Inflammatory macrophage treated with lipopolysaccharide for 1 hour (primary cell): ENCODE data around the gene NPEPL1.
A peak's percentile ranks its signal among the peaks of the same experiment; 100 is the strongest.
"Not testable (repeated sequence)": the region's sequence is repeated elsewhere in the genome, so short reads cannot be mapped to it uniquely, and the experiment has no call there.

ENCODE experiments used
- DNase-seq, 2 donors: peaks; one replicate each; pipeline ENCODE4 v3.0.0-alpha.2; 2020 to 2022

NPEPL1 gene

DNA sequence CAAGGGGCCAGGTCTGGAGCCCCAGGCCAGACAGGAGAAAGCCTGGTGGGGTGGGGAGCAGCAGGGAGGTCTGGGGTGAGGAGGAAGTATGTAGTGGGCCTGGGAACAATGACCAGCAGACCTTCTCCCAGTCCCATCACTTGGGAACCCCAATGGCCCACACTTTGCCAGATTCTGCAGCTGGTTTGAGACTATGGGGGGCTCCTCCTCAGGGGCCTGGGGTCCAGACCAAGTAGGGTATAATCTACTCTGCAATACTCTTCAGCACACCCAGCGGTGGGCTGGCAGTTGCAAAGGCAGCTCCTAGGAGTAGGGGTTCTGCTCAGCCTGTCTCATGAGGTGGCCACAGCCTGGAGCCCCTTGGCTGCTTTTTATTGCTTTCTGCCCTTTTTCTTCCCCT lies 52.8 kb downstream of the NPEPL1 start:
- no peak for DNase-seq

DNA sequence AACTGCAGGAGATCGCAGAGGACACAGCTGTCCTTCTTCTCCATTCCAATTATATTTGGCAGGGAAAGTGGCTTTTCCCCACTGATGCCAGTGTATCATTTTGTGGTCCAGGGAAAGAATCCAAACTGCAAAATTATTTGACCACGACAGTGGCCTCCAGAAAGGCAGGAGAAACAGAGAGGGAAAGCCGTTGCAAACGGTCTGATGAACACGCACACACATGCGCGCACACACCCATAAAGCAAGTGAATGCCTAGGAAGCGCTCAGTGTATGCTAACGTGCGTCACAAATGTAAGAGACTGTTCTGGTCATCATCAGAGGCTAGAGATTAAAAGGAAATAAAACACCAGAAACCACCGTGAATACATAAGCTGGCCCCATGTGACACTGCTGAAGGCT lies 54.0 kb downstream of the NPEPL1 start:
- no peak for DNase-seq

DNA sequence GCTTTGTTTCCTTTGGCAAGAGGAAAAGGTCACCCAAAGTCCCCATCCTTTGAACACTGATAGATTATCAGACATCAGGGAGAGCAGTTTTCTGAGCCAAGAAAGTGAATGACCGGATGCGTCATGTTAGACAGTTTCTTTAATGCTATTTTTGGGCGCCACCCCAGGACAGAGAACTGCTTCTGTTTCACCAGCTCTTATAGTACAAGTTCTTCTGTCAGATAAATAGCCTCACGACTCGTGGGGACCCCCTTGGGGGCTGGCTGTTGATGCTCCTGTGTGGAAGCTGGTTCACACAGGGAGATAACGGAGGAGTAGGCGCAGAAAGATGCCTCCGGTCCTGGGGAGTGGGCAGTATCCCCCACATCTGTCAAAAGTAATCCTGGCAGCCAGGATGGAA lies 54.6 kb downstream of the NPEPL1 start:
- no peak for DNase-seq

DNA sequence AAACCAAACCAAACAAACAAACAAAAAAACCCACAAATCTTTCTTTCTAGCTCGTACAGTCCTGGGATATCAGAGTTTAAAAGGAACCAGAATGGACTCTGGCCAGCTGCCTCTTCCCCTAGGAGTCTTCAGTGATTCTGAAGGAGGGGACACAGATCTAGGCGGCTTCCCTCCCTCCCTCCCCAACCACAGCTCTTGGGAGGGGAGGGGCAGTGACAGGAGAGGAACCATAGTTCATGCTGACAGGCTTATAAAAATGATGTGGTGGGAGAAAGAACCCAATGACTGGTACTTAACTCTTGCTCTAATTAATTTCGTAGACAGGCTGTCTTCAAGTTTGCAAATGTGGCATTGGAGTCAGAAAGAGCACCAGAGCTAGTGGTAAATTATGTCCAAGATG lies 56.0 kb downstream of the NPEPL1 start:
- DNase-seq, result no peak

DNA sequence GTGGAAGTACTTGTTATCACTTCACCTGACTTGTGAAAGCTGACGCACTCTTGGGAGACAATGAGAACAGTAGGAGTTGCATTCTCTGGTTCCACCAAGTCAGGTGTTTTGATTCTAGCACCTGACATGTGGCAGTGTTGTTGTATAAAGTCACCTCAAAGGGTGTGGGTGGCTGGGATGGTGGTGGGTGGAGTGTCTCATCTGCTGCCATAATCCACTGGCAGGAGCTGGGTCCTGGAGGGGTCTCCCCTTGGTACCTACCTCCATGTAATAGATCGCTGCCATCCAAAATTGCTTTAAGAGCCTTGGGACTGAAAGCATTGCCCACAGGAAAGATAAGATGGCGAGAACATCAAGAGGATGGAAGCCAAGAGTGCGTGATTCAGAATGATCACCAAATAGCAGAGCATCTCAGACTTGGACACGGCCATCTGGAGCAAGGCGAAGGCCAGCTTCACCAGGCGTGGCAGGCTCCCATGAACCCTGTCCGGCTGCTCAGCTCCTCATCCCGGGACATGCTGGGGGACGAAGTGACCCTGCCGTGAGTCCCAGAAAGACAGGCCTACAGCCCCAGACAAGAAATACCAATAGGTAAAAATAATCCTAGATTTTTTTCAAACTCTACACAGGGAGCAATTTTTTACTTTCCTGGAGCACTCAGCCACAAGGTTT lies 56.6 kb downstream of the NPEPL1 start:
- DNase-seq, result no peak

DNA sequence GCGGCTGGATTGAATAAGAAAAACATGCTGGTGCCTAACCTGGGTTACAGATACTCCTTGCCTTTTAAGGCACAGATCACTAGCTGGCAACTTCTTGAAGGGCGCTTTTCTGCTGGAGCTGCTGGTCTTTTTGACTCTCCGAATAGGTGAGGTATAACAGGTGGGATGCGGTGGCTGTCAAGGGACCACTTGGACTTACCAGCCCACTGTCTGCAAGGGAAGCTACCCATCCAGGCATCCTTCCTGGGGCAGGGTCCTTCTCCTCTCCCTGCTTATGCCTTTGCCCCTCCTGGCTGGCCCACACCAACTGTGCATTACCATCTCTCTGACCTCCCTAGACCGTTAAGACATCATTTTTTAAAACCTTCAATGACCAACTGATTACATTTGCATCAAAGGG lies 57.4 kb downstream of the NPEPL1 start:
- DNase-seq, result no peak

DNA sequence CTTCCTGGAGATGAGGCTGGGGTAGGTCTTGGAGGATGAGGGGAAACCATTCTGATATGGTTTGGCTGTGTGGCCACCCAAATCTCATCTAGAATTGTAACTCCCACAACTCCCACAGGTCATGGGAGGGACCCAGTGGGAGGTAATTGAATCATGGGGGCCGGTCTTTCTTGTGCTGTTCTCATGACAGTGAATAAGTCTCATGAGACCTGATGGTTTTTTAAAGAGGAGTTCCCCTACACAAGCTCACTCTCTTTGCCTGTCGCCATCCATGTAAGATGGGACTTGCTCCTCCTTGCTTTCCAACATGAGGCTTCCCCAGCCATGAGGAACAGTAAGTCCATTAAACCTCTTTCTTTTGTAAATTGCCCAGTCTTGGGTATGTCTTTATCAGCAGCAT lies 58.1 kb downstream of the NPEPL1 start:
- peak; percentile 17 to 70 for DNase-seq

DNA sequence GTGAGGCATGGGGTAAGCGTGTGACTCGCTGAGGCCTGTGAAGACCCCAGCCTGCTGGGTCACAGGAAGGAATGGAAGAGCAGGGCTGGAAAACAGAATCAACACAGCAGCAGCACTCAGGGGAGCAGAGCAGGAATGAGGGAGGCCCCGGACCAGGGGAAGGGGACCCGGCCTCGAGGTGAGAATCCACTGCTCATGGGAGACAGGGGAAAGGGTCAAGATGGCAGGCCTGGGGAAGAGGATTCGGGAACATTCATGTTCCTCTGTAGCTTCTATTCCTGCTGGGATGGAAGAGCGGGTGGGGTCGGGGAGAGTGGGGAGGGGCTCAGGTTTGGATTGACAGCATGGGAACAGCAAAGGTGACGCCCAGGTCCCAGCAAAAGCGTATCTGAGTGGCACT lies 59.4 kb downstream of the NPEPL1 start:
- DNase-seq, result no peak

DNA sequence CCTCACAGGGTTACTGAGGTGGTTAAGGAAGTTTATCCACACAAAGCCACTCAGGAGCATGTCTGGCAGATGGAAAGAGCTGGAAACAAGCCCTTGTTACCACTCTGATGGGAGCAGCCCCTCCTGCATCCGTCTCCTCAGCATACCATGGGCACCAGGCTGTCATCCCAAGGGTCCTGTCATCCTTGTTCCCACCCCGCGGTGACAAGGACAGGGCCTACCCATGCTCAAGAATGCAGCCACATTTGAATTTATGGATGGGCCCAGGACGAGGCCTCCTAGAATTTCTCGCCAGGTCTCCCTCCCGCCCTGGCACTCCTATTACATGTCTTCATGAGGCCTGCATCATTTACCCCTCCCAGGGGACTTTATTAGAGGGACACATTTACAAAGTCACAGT lies 60.0 kb downstream of the NPEPL1 start:
- no peak for DNase-seq

DNA sequence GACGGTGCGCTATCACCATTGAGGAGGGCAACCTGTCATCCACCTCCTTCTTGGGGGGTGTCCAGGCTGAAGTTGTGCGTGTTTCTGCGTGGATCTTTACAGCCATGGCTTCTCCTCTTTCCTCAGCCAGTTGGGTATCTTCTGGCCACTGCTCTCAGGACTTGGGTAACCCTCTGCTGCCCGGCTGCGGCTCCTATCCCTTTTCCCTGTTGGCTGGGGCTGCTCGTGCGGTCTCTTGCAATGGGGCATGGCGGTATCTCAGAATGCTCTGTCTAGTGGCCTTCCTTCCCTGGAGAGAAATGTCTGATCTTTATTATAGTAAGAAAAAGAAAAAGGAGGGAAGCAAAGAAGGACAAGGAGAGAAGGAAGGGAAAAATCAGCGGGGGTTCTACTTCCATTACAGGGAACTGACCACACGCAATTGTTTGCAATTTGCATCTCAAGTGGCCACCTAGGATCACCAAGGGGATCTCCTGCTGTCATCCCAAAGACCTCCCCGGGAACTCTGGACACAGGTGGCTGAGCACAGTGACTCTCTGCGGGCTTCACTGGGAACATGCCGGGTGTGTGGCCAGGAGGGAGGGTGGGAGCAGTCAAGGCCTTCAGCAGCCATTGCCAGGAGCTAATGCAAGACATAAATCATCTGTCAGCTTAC lies 60.8 kb downstream of the NPEPL1 start:
- DNase-seq, result no peak

DNA sequence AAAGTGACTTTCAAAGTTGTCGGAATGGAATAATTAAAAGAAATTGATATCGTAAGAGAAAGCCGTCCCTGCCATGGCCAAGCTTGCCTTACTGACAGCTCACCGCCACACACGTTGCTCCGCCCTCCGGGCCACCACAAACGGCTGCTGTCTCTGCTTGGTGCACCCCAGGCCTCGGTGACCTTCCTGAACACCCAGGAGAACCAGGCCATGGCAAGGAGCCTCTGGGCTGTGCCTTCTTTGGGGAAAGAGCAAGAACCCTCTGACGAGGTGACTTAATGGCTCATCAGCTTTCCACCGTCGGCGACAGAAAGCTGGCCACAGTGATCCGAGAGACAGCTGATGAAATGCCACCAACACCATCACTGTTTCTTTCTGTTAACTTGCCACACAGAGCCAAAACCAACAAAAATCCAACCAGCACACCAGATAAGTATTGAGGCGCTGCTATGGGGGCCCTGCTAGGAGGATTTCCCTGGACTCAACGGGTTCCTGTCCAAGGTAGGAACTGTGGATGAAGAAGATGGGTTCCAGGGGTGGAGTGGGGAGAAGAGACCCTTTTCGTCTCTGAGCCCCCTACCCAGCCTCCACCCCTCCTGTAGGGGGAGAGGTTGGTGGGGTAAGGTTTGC lies 61.4 kb downstream of the NPEPL1 start:
- DNase-seq, result no peak

DNA sequence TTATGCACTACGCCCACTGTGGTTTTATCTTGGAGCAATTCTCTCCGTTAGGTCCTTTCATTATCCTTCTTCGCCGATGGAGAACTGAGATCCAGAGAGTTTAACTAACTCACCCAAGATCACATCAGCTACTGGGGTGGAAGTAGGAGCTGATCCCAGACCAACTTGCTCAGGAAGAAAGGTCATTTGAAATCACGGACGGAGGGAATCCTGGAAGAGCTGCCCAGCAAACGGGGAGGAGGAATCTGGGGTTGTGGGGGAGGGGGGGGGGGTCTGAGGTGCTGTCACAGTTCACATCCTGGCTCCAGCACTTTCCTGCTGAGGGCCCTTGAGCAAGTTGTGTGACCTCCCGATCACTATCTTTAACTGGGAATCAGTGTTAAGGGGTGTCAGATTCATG lies 62.0 kb downstream of the NPEPL1 start:
- no peak for DNase-seq

DNA sequence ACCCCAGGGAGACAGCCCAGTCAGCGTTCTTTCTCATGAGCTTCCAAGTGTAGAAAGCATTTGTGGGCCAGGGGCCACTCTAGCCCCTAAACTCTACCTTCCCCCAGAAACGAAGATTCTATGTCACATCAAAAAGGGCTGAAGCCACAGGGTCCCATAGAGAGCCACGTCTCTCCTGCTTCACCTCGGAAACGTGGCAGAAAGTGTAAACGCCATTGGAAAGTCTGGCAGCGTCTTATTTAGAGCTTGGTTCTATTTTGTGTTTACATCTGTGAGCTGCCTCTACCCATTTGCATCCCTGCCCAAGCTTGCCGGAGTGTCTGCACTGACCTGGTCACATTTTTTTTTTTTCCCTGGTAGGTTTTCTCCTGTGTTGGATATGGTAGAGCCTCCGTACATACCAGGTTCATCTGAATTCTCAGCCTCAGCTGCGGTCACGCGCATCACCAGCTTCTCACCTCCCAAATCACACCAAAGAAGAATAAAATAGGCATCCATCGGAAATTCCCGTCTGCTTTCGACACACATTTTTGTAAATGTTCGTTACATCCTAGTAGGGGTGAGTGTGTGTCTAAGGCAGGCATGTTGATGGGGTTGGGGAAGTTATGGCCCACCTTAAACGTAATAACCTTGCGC lies 62.6 kb downstream of the NPEPL1 start:
- no peak for DNase-seq

DNA sequence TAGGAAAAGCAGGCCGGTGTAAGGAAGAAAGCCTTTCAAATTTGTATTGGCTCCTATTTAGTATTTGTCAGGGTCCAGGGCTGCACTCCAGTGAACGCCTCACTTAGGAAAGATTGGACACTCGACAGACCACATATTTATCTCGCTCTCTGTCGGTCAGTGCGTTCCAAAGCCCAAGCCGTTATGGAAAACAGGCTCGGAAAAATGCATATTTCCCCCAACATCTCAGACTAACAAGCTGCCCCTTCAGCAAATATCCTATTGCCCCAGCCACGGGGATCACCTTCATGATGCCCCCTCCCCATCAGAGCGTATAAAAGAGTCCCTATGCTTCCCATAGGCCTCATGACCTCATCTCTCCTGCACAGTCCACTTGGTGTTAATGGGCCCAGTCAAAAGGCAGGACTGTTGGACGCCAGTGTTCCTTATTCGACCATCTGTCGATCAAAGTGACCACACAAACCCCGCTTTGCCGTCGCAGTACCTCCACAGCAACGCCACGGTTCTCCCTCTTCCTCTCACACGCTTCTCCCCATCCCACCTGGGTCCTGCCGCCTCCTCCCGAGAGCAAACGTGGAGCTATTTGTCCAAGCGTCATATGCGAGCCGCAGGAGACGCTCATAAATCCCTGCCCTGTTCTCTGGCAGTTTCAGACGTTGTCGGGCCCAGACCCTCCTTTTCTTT lies 63.3 kb downstream of the NPEPL1 start:
- DNase-seq, result no peak

DNA sequence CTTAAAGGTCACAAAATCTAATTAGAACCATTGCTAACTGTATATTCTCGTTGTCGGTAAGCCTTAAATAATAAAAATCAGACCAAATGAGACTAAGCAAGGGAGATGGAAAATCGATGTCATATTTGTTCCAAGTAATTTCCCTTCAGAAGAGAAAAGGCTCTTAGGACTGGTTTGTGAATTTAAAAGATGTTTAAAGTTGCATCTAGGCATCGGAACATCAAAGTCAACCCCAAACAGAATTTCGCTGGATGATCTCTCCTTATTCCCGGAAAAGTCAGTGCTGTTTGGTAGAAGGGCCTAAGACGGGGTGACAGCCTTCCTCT lies 63.8 kb downstream of the NPEPL1 start:
- no peak for DNase-seq

DNA sequence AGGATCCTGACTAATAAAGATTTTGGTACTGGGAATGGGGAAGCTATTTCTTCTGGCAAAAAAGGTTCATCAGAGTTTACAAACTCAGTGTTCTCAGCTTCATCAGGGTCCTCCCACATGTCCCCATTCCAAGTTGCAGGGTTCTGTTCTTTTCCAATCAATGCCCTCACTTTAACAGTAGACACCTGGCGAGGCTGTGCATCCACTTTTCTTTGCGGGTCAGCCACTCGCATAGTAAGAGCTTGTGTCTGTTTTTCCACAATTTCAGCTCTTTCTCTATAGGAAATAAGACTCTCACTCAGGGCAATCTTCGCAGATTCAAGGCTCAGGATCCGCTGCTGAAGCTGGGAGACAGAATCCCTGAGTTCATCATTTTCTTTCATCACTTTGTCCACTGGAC lies 65.0 kb downstream of the NPEPL1 start:
- not testable (repeated sequence) for DNase-seq

DNA sequence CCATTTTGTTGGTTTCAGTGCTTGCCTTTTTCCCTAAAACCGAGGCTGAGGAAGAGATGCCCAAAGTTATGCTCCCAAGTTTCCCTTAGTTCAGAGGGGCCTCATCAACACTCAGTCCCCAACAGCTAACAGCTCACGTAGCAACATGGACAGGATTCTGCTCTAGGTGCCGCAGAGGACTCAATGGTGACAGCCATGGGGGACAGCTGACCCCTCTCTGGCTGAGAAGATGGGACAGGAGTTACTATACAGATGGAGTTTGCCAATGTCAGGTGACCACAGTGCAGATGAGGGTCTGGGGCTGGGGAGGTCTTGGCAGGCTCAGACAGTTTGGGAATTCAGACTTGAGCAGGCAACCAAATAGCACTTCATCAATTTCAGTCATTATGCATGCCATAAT lies 67.3 kb downstream of the NPEPL1 start:
- no peak for DNase-seq

DNA sequence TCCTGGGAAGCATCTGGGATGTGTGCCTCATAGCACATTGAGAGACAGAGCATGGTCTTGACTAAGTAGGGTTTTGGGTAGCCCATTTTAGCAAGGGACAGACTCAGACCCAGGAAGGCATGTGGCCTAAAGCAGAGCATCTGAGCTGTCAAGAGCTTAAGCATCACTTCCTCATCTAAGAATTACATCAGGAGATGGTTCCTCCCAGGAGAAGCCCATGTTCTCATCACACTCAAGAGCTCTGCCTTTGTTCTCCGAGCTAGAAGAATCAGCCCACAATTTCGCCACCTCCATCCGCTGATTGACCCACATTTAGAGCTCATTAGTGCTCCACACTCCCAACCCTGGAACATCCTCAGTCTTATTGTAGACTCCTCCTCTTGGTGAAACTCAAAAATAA lies 68.3 kb downstream of the NPEPL1 start:
- DNase-seq, result peak; percentile 53 to 64

DNA sequence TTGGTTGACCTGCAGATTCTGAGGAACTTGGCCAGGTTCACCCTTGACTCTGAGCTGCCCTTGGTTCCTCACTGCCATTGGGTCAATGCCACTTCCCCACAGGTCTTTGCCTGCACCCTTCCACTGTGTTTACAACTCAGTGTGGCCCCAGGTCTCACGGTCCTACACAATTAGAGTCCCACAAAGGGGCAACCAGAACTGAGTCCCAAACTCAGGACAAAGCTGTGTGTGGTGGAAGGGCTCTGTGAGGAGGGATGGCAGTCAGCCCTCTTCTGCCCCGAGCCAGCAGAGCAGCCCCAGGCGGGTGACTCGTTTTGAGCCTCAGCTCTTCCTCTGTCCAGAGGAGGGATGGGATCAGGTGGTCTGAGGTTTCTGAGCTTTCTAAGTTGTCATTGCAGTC lies 69.5 kb downstream of the NPEPL1 start:
- DNase-seq, result no peak

DNA sequence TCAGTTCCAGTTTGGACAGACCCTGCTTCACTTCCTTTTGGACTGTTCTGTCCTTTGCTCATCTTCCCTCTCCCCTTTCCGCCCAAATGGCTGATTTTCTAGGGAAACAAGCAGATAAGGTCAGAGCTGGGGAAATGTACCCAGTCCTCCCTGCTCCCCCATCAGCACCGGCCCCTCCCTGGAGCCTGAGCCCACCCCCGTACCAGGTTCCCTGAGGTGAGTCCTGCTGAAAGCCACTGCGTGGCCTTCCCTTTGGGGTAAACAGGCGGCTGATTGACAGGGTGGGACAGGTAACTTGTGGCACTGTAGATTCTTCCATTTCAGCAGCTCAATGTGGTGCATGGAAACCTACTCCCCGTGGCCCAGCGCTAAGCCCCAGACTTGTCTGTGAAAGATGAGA lies 70.5 kb downstream of the NPEPL1 start:
- no peak for DNase-seq
